Vagina (tissue), 2 donors: ENCODE measurements around the gene PXYLP1.

Experiments used
- CTCF ChIP-seq, 3 experiments: fragments of 450-650 bp in 2 of 3; fragments of 200-600 bp in 1 of 3; sonication (generic) in 1 of 3; IDR thresholded peaks; one replicate each; pipeline ENCODE4 v1.5.1; 2017 to 2019; ENCODE audit warnings: antibody characterized with exemption in 3 of 3, mild to moderate bottlenecking in 2 of 3, moderate library complexity in 2 of 3
- POLR2A ChIP-seq, 2 donors: fragments of 450-650 bp; IDR thresholded peaks; one replicate each; pipeline ENCODE4 v1.6.1; 2017; ENCODE audit warnings: antibody characterized with exemption in 2 of 2, mild to moderate bottlenecking in 2 of 2, moderate library complexity in 2 of 2
- POLR2AphosphoS5 ChIP-seq, 2 donors: sonication (generic); formaldehyde crosslinking; IDR thresholded peaks; one replicate each; pipeline ENCODE4 v1.9.0; 2017; ENCODE audit warnings: antibody characterized with exemption in 2 of 2, mild to moderate bottlenecking in 2 of 2, low read depth in 1 of 2; ENCODE audit not compliant: insufficient read depth in 1 of 2

GRCh38 chr3:141240286-141240685, 8.7 kb downstream of the PXYLP1 start:
- TF ChIP-seq CTCF (IDR thresholded peaks at IDR 0.05) (no peak), POLR2AphosphoS5 (IDR thresholded peaks at IDR 0.05; ENCODE audit: insufficient read depth in 1 of 2, low read depth in 1 of 2) (no peak), POLR2A (IDR thresholded peaks at IDR 0.05) (no peak)
